Body of pancreas (tissue), 4 donors: ENCODE measurements around the gene TMEM187. TPM values are rescaled to one million over a fixed set of nuclear protein-coding genes. Genes with fewer than 3 reads are reported as not detected.
A peak's percentile ranks its signal among the peaks of the same experiment; 100 is the strongest.

ENCODE experiments used
- ATAC-seq: fragments of 150-250 bp; one replicate; pipeline ENCODE4 v1.9.1; 2016
- DNase-seq, 4 donors: peaks; one replicate each; pipeline ENCODE4 v3.0.0-alpha.2; 2019
- H3K27ac ChIP-seq, 4 donors: fragments of 200-600 bp; sonication (generic); 1 replicate in 3 of 4; 2 replicates in 1 of 4; pipeline versions ENCODE4 v1.5.1 to v1.6.1; 2016 to 2019; ENCODE audit warnings: mild to moderate bottlenecking in 1 of 4, mixed read lengths in 1 of 4, moderate library complexity in 1 of 4
- H3K27me3 ChIP-seq, 2 donors: fragments of 200-600 bp; sonication (generic); one replicate each; pipeline ENCODE4 v1.6.0; 2016; ENCODE audit warnings: mild to moderate bottlenecking in 1 of 2
- H3K36me3 ChIP-seq, 2 donors: fragments of 200-600 bp; sonication (generic); replicated peaks in 1 of 2; 2 replicates each; pipeline ENCODE4 v1.5.1; 2016; ENCODE audit warnings: low read depth in 2 of 2; ENCODE audit not compliant: insufficient read depth in 1 of 2
- H3K4me1 ChIP-seq: fragments of 200-600 bp; sonication (generic); one replicate; pipeline ENCODE4 v1.6.0; 2016
- H3K4me3 ChIP-seq, 2 donors: fragments of 200-600 bp; sonication (generic); 1 replicate in 1 of 2; 2 replicates in 1 of 2; pipeline ENCODE4 v1.5.1; 2016 to 2019
- H3K9me3 ChIP-seq, 3 donors: fragments of 200-600 bp; sonication (generic); 1 replicate in 2 of 3; 2 replicates in 1 of 3; pipeline ENCODE4 v1.5.1; 2016
- CTCF ChIP-seq, 7 experiments: fragments of 450-650 bp in 4 of 7; fragments of 200-600 bp in 3 of 7; sonication (generic) in 3 of 7; IDR thresholded peaks; one replicate each; pipeline ENCODE4 v1.5.1; 2016 to 2019; ENCODE audit warnings: antibody characterized with exemption in 7 of 7
- POLR2A ChIP-seq, 3 donors: fragments of 450-650 bp; IDR thresholded peaks; one replicate each; pipeline ENCODE4 v1.6.1; 2016; ENCODE audit warnings: antibody characterized with exemption in 3 of 3, mild to moderate bottlenecking in 2 of 3
- WGBS, 2 donors: methylation state at CpG; one replicate each; pipeline ENCODE4 v1.1.5; 2017; 5-methylcytosine and 5-hydroxymethylcytosine counted together
- intact Hi-C: fragments of 100-400 bp; cut with DNase I; formaldehyde crosslinking; loops from one replicate; pipeline ENCODE4 v1.15.1; 2023
- total RNA-seq, 2 donors: library from RNA; depleted of rRNA; stranded (reverse); fragments of >200 nt; gene quantifications; one replicate each; pipeline ENCODE4 v1.1.0, GENCODE V29; 2016

TMEM187 gene
- total RNA-seq, 2 donors from 2014 or later: 8.8 to 10.9 TPM

- Histone ChIP-seq H3K36me3 (no peaks in the 10 kb centered on the region), H3K9me3 (no peaks in the 10 kb centered on the region), H3K27me3 (no peaks in the 10 kb centered on the region), H3K4me3 (peak overlapping the region; percentile 80 to 95), H3K27ac (peak overlapping the region; percentile 94 to 99 (median 96)), H3K4me1 (peaks cover 52% of the 10 kb centered on the region)
- TF ChIP-seq CTCF (IDR thresholded peaks at IDR 0.05) (no peak), POLR2A (IDR thresholded peaks at IDR 0.05) (peak; percentile 38 to 78 (median 75))
- DNase-seq (peak; percentile 83 to 92 (median 90)), ATAC-seq (peak; percentile 56)
- intact Hi-C loops: no loop called here
- WGBS, 2 donors: 0% methylated on average over 28 of the region's 34 CpGs; no CpG with 5 or more reads in 1 of the 2 donors
Observed at GRCh38 chrX:153971124-153971449, 1.5 kb upstream of the TMEM187 start.

GRCh38 chrX:153971450-153972367, 845 bp upstream of the TMEM187 start, which contains the start of gene HCFC1:
HCFC1 (minus strand) TSS chrX:153971818; CDS start chrX:153970840, 978 bp downstream.
- intact Hi-C loops: no loop called here
- TF ChIP-seq POLR2A (IDR thresholded peaks at IDR 0.05) (peak; percentile 33 to 79 (median 73)), CTCF (IDR thresholded peaks at IDR 0.05) (peak in 1 of 7 experiments; percentile 2)
- 0% methylated on average over 22 of the region's 96 CpGs; no CpG with 5 or more reads in 1 of the 2 donors for WGBS, 2 donors

GRCh38 chrX:153973127-153974002, 811 bp downstream of the TMEM187 start:
- no peaks in the 10 kb centered on the region for H3K9me3 ChIP-seq
- H3K4me3 ChIP-seq: no peak overlapping the region
- H3K27ac ChIP-seq: peak overlapping the region; percentile 94 to 99 (median 96)
- no peaks in the 10 kb centered on the region for H3K27me3 ChIP-seq
- intact Hi-C loops: no loop called here
- ATAC-seq: no peak
- DNase-seq: peak in 2 of 4 donors; percentile 36 to 49
- no peak for TF ChIP-seq CTCF (IDR thresholded peaks at IDR 0.05)
- TF ChIP-seq POLR2A (IDR thresholded peaks at IDR 0.05): peak in 2 of 3 donors; percentile 26 to 53
- WGBS, 2 donors: 10 to 15% methylated on average over 8 to 20 of the region's 20 CpGs
- peaks cover 29% of the 10 kb centered on the region for H3K4me1 ChIP-seq
- no peaks in the 10 kb centered on the region for H3K36me3 ChIP-seq

More at GRCh38 chrX:153971450-153972367, 845 bp upstream of the TMEM187 start, which contains the start of gene HCFC1:
- Histone ChIP-seq H3K27me3 (no peaks in the 10 kb centered on the region), H3K9me3 (no peaks in the 10 kb centered on the region), H3K36me3 (no peaks in the 10 kb centered on the region), H3K4me1 (peaks cover 45% of the 10 kb centered on the region), H3K27ac (peak within 1 kb of the TSS; percentile 94 to 99 (median 96)), H3K4me3 (peak within 1 kb of the TSS; percentile 80 to 95)
- DNase-seq (peak; percentile 89 to 94 (median 92)), ATAC-seq (peak; percentile 69)

GRCh38 chrX:153974003-153974725, 1.6 kb downstream of the TMEM187 start:
- DNase-seq (peak in 3 of 4 donors; percentile 33 to 42 (median 37)), ATAC-seq (no peak)
- peaks cover 21% of the 10 kb centered on the region for H3K4me1 ChIP-seq
- intact Hi-C loops: no loop called here
- no peaks in the 10 kb centered on the region for H3K27me3 ChIP-seq
- H3K4me3 ChIP-seq: no peak overlapping the region
- no peaks in the 10 kb centered on the region for H3K9me3 ChIP-seq
- no peak for TF ChIP-seq CTCF (IDR thresholded peaks at IDR 0.05)
- no peak for TF ChIP-seq POLR2A (IDR thresholded peaks at IDR 0.05)
- peak overlapping the region; percentile 94 to 99 (median 96) for H3K27ac ChIP-seq
- H3K36me3 ChIP-seq: no peaks in the 10 kb centered on the region
- WGBS, 2 donors: 31 to 80% methylated on average over 1 to 9 of the region's 14 CpGs
